Neuronal stem cell (in vitro differentiated cells): ENCODE measurements around the gene COBLL1.

Experiments used
- DNase-seq: peaks from one replicate; pipeline ENCODE4 v3.0.0-alpha.2; 2013; ENCODE audit warnings: low spot score
- H2AFZ ChIP-seq: one replicate; pipeline ENCODE4 v1.6.1; 2013; ENCODE audit warnings: mild to moderate bottlenecking, low read length, inconsistent platforms
- H2AK5ac ChIP-seq: 2 replicates; pipeline ENCODE4 v1.6.1; 2013; ENCODE audit warnings: low read depth, mild to moderate bottlenecking, inconsistent platforms, low read length, moderate library complexity, mixed read lengths
- H2BK120ac ChIP-seq: 2 replicates; pipeline ENCODE4 v1.6.1; 2013; ENCODE audit warnings: low read depth, mild to moderate bottlenecking, inconsistent platforms, low read length, moderate library complexity, mixed read lengths
- H2BK12ac ChIP-seq: one replicate; pipeline ENCODE4 v1.6.1; 2013; ENCODE audit warnings: low read length, inconsistent platforms
- H2BK15ac ChIP-seq: 2 replicates; pipeline ENCODE4 v1.6.1; 2013; ENCODE audit warnings: mild to moderate bottlenecking, low read length, inconsistent platforms, mixed read lengths
- H2BK5ac ChIP-seq: one replicate; pipeline ENCODE4 v1.6.1; 2013; ENCODE audit warnings: inconsistent platforms, mild to moderate bottlenecking, low read length, moderate library complexity
- H3K14ac ChIP-seq: one replicate; pipeline ENCODE4 v1.6.1; 2013; ENCODE audit warnings: low read length, inconsistent platforms
- H3K18ac ChIP-seq: 2 replicates; pipeline ENCODE4 v1.6.1; 2013; ENCODE audit warnings: low read length, inconsistent platforms
- H3K23ac ChIP-seq: 2 replicates; pipeline ENCODE4 v1.6.1; 2013; ENCODE audit warnings: low read depth, mild to moderate bottlenecking, mixed read lengths, low read length, inconsistent platforms; ENCODE audit not compliant: poor library complexity
- H3K27ac ChIP-seq: replicated peaks from 3 replicates; pipeline ENCODE4 v1.5.1; 2013; ENCODE audit warnings: low read length, inconsistent platforms
- H3K27me3 ChIP-seq, 3 experiments: 2 replicates each; pipeline ENCODE4 v1.6.1; 2013; ENCODE audit warnings: low read length in 3 of 3, mild to moderate bottlenecking in 2 of 3, inconsistent platforms in 1 of 3, low read depth in 1 of 3, mixed read lengths in 1 of 3, moderate library complexity in 1 of 3; ENCODE audit not compliant: control insufficient read depth in 3 of 3, insufficient read depth in 3 of 3
- H3K36me3 ChIP-seq, 2 donors: replicated peaks in 1 of 2; 2 replicates each; pipeline ENCODE4 v1.6.1; 2013; ENCODE audit warnings: low read length in 2 of 2; ENCODE audit not compliant: control insufficient read depth in 2 of 2, insufficient read depth in 2 of 2
- H3K4ac ChIP-seq: 2 replicates; pipeline ENCODE4 v1.6.1; 2013; ENCODE audit warnings: inconsistent platforms, mild to moderate bottlenecking, low read length, moderate library complexity
- H3K4me1 ChIP-seq, 2 donors: 1 replicate in 1 of 2; 2 replicates in 1 of 2; pipeline ENCODE4 v1.6.1; 2013; ENCODE audit warnings: low read length in 2 of 2, low read depth in 1 of 2; ENCODE audit not compliant: control insufficient read depth in 2 of 2, insufficient read depth in 1 of 2
- H3K4me2 ChIP-seq: one replicate; pipeline ENCODE4 v1.6.1; 2013; ENCODE audit warnings: mild to moderate bottlenecking, low read length, inconsistent platforms; ENCODE audit not compliant: insufficient read depth, poor library complexity, severe bottlenecking
- H3K4me3 ChIP-seq, 2 donors: 2 replicates each; pipeline ENCODE4 v1.5.1; 2013; ENCODE audit warnings: low read length in 2 of 2, mild to moderate bottlenecking in 2 of 2, inconsistent platforms in 1 of 2, moderate library complexity in 1 of 2
- H3K79me1 ChIP-seq: one replicate; pipeline ENCODE4 v1.6.1; 2013; ENCODE audit warnings: low read depth, mild to moderate bottlenecking, inconsistent platforms, low read length, moderate library complexity
- H3K9ac ChIP-seq: one replicate; pipeline ENCODE4 v1.6.1; 2013; ENCODE audit warnings: mild to moderate bottlenecking, low read depth, low read length, inconsistent platforms; ENCODE audit not compliant: poor library complexity
- H3K9me3 ChIP-seq, 2 donors: replicated peaks in 1 of 2; 2 replicates each; pipeline versions ENCODE3 to v1.6.1; 2013; ENCODE audit warnings: low read length in 2 of 2, mild to moderate bottlenecking in 2 of 2, inconsistent platforms in 1 of 2, low read depth in 1 of 2, mixed read lengths in 1 of 2, moderate library complexity in 1 of 2; ENCODE audit not compliant: control insufficient read depth in 2 of 2, insufficient read depth in 1 of 2
- H4K8ac ChIP-seq: one replicate; pipeline ENCODE4 v1.6.1; 2013; ENCODE audit warnings: low read depth, mild to moderate bottlenecking, inconsistent platforms, low read length, moderate library complexity
- H4K91ac ChIP-seq: one replicate; pipeline ENCODE4 v1.6.1; 2013; ENCODE audit warnings: low read length, low read depth, mild to moderate bottlenecking, inconsistent platforms; ENCODE audit not compliant: poor library complexity
- WGBS, 2 donors: extraction: QIAGEN DNeasy Blood & Tissue Kit; methylation state at CpG; one replicate each; pipeline ENCODE4 v1.1.7; 2013; ENCODE audit warnings: missing lambda C conversion rate in 2 of 2, mixed read lengths in 1 of 2; ENCODE audit not compliant: insufficient read length in 2 of 2, insufficient replicate concordance in 1 of 2; ENCODE audit errors: extremely low coverage in 2 of 2; 5-methylcytosine and 5-hydroxymethylcytosine counted together

COBLL1 gene

GRCh38 chr2:164662066-164662465 lies 179.6 kb downstream of the COBLL1 start:
- no peak overlapping the region for H2BK120ac ChIP-seq
- no peaks in the 10 kb centered on the region for H3K4me1 ChIP-seq
- no peaks in the 10 kb centered on the region for H3K9me3 ChIP-seq
- H3K79me1 ChIP-seq, result no peaks in the 10 kb centered on the region
- no peak overlapping the region for H3K9ac ChIP-seq
- H3K18ac ChIP-seq, result no peak overlapping the region
- no peak overlapping the region for H4K8ac ChIP-seq
- no peak overlapping the region for H3K14ac ChIP-seq
- no peak overlapping the region for H3K4me2 ChIP-seq
- H2BK12ac ChIP-seq, result no peak overlapping the region
- no peak overlapping the region for H3K23ac ChIP-seq
- H4K91ac ChIP-seq, result no peak overlapping the region
- no peak overlapping the region for H2AFZ ChIP-seq
- no peak for DNase-seq
- no peak overlapping the region for H3K27ac ChIP-seq
- no peak overlapping the region for H2BK5ac ChIP-seq
- no CpG with 5 or more reads among the region's 1 CpG for WGBS, 2 donors
- H3K4ac ChIP-seq, result no peak overlapping the region
- no peak overlapping the region for H3K4me3 ChIP-seq
- H3K36me3 ChIP-seq, result no peaks in the 10 kb centered on the region
- no peak overlapping the region for H2AK5ac ChIP-seq
- no peaks in the 10 kb centered on the region for H3K27me3 ChIP-seq
- H2BK15ac ChIP-seq, result no peak overlapping the region

- Histone ChIP-seq H2BK5ac (no peak overlapping the region), H3K27ac (no peak overlapping the region), H3K18ac (no peak overlapping the region), H3K27me3 (no peaks in the 10 kb centered on the region), H3K4ac (no peak overlapping the region), H4K91ac (no peak overlapping the region), H2AFZ (no peak overlapping the region), H3K4me3 (no peak overlapping the region), H3K9ac (no peak overlapping the region), H2AK5ac (no peak overlapping the region), H3K4me1 (no peaks in the 10 kb centered on the region), H2BK120ac (no peak overlapping the region), H3K79me1 (no peaks in the 10 kb centered on the region), H3K36me3 (no peaks in the 10 kb centered on the region), H2BK15ac (no peak overlapping the region), H2BK12ac (no peak overlapping the region), H3K23ac (no peak overlapping the region), H4K8ac (no peak overlapping the region), H3K9me3 (no peaks in the 10 kb centered on the region), H3K4me2 (no peak overlapping the region), H3K14ac (no peak overlapping the region)
- DNase-seq, result no peak
These were observed 180.3 kb downstream of the COBLL1 start for GRCh38 chr2:164661349-164661748.

GRCh38 chr2:164657129-164657528 lies 184.5 kb downstream of the COBLL1 start:
- Histone ChIP-seq H2BK12ac (no peak overlapping the region), H2BK5ac (no peak overlapping the region), H3K9me3 (no peaks in the 10 kb centered on the region), H3K36me3 (no peaks in the 10 kb centered on the region), H2AFZ (no peak overlapping the region), H2BK120ac (no peak overlapping the region), H2BK15ac (no peak overlapping the region), H3K14ac (no peak overlapping the region), H3K9ac (no peak overlapping the region), H3K4me2 (no peak overlapping the region), H3K4me3 (no peak overlapping the region), H3K4ac (no peak overlapping the region), H3K18ac (no peak overlapping the region), H4K91ac (no peak overlapping the region), H3K23ac (no peak overlapping the region), H4K8ac (no peak overlapping the region), H3K27me3 (no peaks in the 10 kb centered on the region), H2AK5ac (no peak overlapping the region), H3K79me1 (no peaks in the 10 kb centered on the region), H3K27ac (no peak overlapping the region), H3K4me1 (no peaks in the 10 kb centered on the region)
- no CpG with 5 or more reads among the region's 2 CpGs for whole genome bisulfite sequencing, 2 donors
- no peak for DNase-seq

GRCh38 chr2:164655750-164656149 lies 185.9 kb downstream of the COBLL1 start:
- no peaks in the 10 kb centered on the region for H3K36me3 ChIP-seq
- DNase-seq, result no peak
- no peaks in the 10 kb centered on the region for H3K79me1 ChIP-seq
- H3K9me3 ChIP-seq, result no peaks in the 10 kb centered on the region
- no peak overlapping the region for H2AFZ ChIP-seq
- no peak overlapping the region for H2BK120ac ChIP-seq
- H2BK15ac ChIP-seq, result no peak overlapping the region
- H3K23ac ChIP-seq, result no peak overlapping the region
- no peak overlapping the region for H3K4me3 ChIP-seq
- no peaks in the 10 kb centered on the region for H3K27me3 ChIP-seq
- H2BK5ac ChIP-seq, result no peak overlapping the region
- H4K8ac ChIP-seq, result no peak overlapping the region
- H3K18ac ChIP-seq, result no peak overlapping the region
- no peaks in the 10 kb centered on the region for H3K4me1 ChIP-seq
- H2BK12ac ChIP-seq, result no peak overlapping the region
- no peak overlapping the region for H3K27ac ChIP-seq
- no peak overlapping the region for H3K9ac ChIP-seq
- no peak overlapping the region for H4K91ac ChIP-seq
- H3K4me2 ChIP-seq, result no peak overlapping the region
- no peak overlapping the region for H2AK5ac ChIP-seq
- no peak overlapping the region for H3K14ac ChIP-seq
- no CpG with 5 or more reads among the region's 2 CpGs for WGBS, 2 donors
- H3K4ac ChIP-seq, result no peak overlapping the region
